GM13976 (cell line): ENCODE measurements around the gene TENM4.

Source experiments
- DNase-seq: peaks from one replicate; pipeline ENCODE4 v3.0.0; 2012; ENCODE audit warnings: low spot score
- CTCF ChIP-seq: IDR thresholded peaks from 2 replicates; pipeline ENCODE4 v1.5.1; 2012; ENCODE audit warnings: borderline replicate concordance, mild to moderate bottlenecking; ENCODE audit not compliant: insufficient read depth; ENCODE audit errors: extremely low read depth, missing control alignments, control extremely low read depth
- in situ Hi-C: fragments of 300-500 bp; cut with MboI; formaldehyde crosslinking; loops from one replicate; pipeline ENCODE4 v1.12.0; 2022; ENCODE audit warnings: low sequenced_read_pairs, mixed read lengths, inconsistent platforms; ENCODE audit not compliant: unreplicated experiment

The TENM4 gene

GRCh38 chr11:78846269-78846668 is 594.6 kb downstream of the TENM4 start:
- TF ChIP-seq CTCF = no peak
- in situ Hi-C loops = no loop called here
- DNase-seq = no peak

- in situ Hi-C loops = no loop called here
- no peak for TF ChIP-seq CTCF
- no peak for DNase-seq
Measured at GRCh38 chr11:78845496-78845895, 595.3 kb downstream of the TENM4 start.

- no peak for DNase-seq
- in situ Hi-C loops = no loop called here
- TF ChIP-seq CTCF = no peak
Measured at GRCh38 chr11:78841456-78842060, 599.3 kb downstream of the TENM4 start.

GRCh38 chr11:78840623-78841022 is 600.2 kb downstream of the TENM4 start:
- TF ChIP-seq CTCF = no peak
- in situ Hi-C loops = no loop called here
- DNase-seq = no peak

- in situ Hi-C loops = no loop called here
Measured at GRCh38 chr11:78840200-78840599, 600.6 kb downstream of the TENM4 start.

GRCh38 chr11:78838417-78838816 is 602.4 kb downstream of the TENM4 start:
- in situ Hi-C loops = no loop called here
- no peak for DNase-seq
- no peak for TF ChIP-seq CTCF

More at GRCh38 chr11:78840200-78840599, 600.6 kb downstream of the TENM4 start:
- no peak for DNase-seq
- no peak for TF ChIP-seq CTCF
